Left lung (tissue), 10 donors: Measurements from ENCODE around the gene LRSAM1. TPM values are rescaled to one million over a fixed set of nuclear protein-coding genes. Genes with fewer than 3 reads are reported as not detected.

ENCODE experiments used
- ATAC-seq: fragments of 200-7000 bp; cut with Tn5 transposase; one replicate; pipeline ENCODE4 v1.9.1; 2020; ENCODE audit warnings: moderate library complexity
- DNase-seq, 4 donors: peaks; one replicate each; pipeline ENCODE4 v3.0.0-alpha.2; 2013 to 2020
- H3K27ac ChIP-seq, 2 donors: fragments of 200-600 bp; sonication (generic) in 1 of 2; one replicate each; pipeline versions ENCODE4 v1.5.0 to v1.8.0; 2020 to 2021
- H3K27me3 ChIP-seq, 2 donors: fragments of 200-600 bp; sonication (generic) in 1 of 2; one replicate each; pipeline versions ENCODE4 v1.5.0 to v1.8.0; 2020 to 2021
- H3K36me3 ChIP-seq, 2 donors: fragments of 200-600 bp; sonication (generic) in 1 of 2; one replicate each; pipeline versions ENCODE4 v1.5.0 to v1.8.0; 2020 to 2021
- H3K4me1 ChIP-seq, 2 donors: fragments of 200-600 bp; one replicate each; pipeline ENCODE4 v1.8.0; 2021
- H3K4me3 ChIP-seq, 2 donors: fragments of 200-600 bp; sonication (generic) in 1 of 2; one replicate each; pipeline versions ENCODE4 v1.5.0 to v1.8.0; 2020 to 2021; ENCODE audit warnings: mild to moderate bottlenecking in 1 of 2
- H3K9me3 ChIP-seq, 2 donors: fragments of 200-600 bp; sonication (generic) in 1 of 2; one replicate each; pipeline versions ENCODE4 v1.5.0 to v1.8.0; 2020 to 2021
- CTCF ChIP-seq, 2 donors: fragments of 200-600 bp; sonication (generic) in 1 of 2; IDR thresholded peaks; one replicate each; pipeline versions ENCODE4 v1.5.0 to v1.8.0; 2021; ENCODE audit warnings: antibody characterized with exemption in 2 of 2
- intact Hi-C, 2 donors: fragments of 100-400 bp; cut with DNase I; formaldehyde crosslinking; loops; one replicate each; pipeline versions ENCODE4 v1.11.2 to v1.14.2; 2022
- polyA plus RNA-seq, 6 donors: library from polyadenylated mRNA; unstranded; fragments of 120-200 nt; gene quantifications; one replicate each; pipeline ENCODE4 v1.2.1, GENCODE V29; 2013; ENCODE audit not compliant: insufficient read length in 6 of 6
- total RNA-seq, 2 donors: library from RNA; stranded (reverse); fragmentation: NEBNext Ultra II Directional; extraction: Animal tissue kit (Norgen Biotek cat#: 25700); gene quantifications; one replicate each; pipeline ENCODE4 v1.2.1, GENCODE V29; 2021
- donor health status: DM: no; HTN: yes; CAD: no.
- donor health status: DM: no; HTN: no; CAD: no.

Gene LRSAM1
- total and polyA plus RNA-seq, 8 donors = 16.4 to 24.4 (median 19.4) TPM

- H3K4me3 ChIP-seq = no peak overlapping the region
- intact Hi-C loops = no loop called here
- peaks cover 0 to 98% of the 10 kb centered on the region in 2 donors for H3K36me3 ChIP-seq
- TF ChIP-seq CTCF (IDR thresholded peaks at IDR 0.05) = no peak
- H3K27me3 ChIP-seq = no peaks in the 10 kb centered on the region
- no peaks in the 10 kb centered on the region for H3K9me3 ChIP-seq
- H3K4me1 ChIP-seq = peaks cover 6 to 14% of the 10 kb centered on the region in 2 donors
- no peak for DNase-seq
- no peak for ATAC-seq
- no peak overlapping the region for H3K27ac ChIP-seq
These were observed 41.3 kb downstream of the LRSAM1 start for GRCh38 chr9:127492616-127493015.

GRCh38 chr9:127493592-127494303, 42.4 kb downstream of the LRSAM1 start:
- Histone ChIP-seq H3K27ac (no peak overlapping the region), H3K4me3 (no peak overlapping the region), H3K4me1 (peaks cover 6 to 14% of the 10 kb centered on the region in 2 donors), H3K27me3 (no peaks in the 10 kb centered on the region), H3K36me3 (peaks cover 0 to 99% of the 10 kb centered on the region in 2 donors), H3K9me3 (no peaks in the 10 kb centered on the region)
- TF ChIP-seq CTCF (IDR thresholded peaks at IDR 0.05) = no peak
- no peak for ATAC-seq
- DNase-seq = no peak
- intact Hi-C loops = no loop called here

GRCh38 chr9:127494304-127494702, 43.0 kb downstream of the LRSAM1 start:
- Histone ChIP-seq H3K9me3 (no peaks in the 10 kb centered on the region), H3K36me3 (peaks cover 0 to 99% of the 10 kb centered on the region in 2 donors), H3K4me1 (peaks cover 6 to 14% of the 10 kb centered on the region in 2 donors), H3K27ac (no peak overlapping the region), H3K27me3 (no peaks in the 10 kb centered on the region), H3K4me3 (no peak overlapping the region)
- DNase-seq = no peak
- intact Hi-C loops = no loop called here
- no peak for ATAC-seq
- TF ChIP-seq CTCF (IDR thresholded peaks at IDR 0.05) = no peak

GRCh38 chr9:127495884-127496555, 44.7 kb downstream of the LRSAM1 start:
- peaks cover 0 to 97% of the 10 kb centered on the region in 2 donors for H3K36me3 ChIP-seq
- peaks cover 6 to 14% of the 10 kb centered on the region in 2 donors for H3K4me1 ChIP-seq
- peak overlapping the region in 1 of 2 donors; percentile 35 for H3K27ac ChIP-seq
- H3K27me3 ChIP-seq = no peaks in the 10 kb centered on the region
- H3K9me3 ChIP-seq = no peaks in the 10 kb centered on the region
- no peak overlapping the region for H3K4me3 ChIP-seq
- intact Hi-C loops = no loop called here
- DNase-seq = no peak
- no peak for ATAC-seq
- TF ChIP-seq CTCF (IDR thresholded peaks at IDR 0.05) = no peak

GRCh38 chr9:127496974-127497373, 45.7 kb downstream of the LRSAM1 start:
- Histone ChIP-seq H3K4me3 (no peak overlapping the region), H3K27me3 (no peaks in the 10 kb centered on the region), H3K36me3 (peaks cover 0 to 97% of the 10 kb centered on the region in 2 donors), H3K9me3 (no peaks in the 10 kb centered on the region), H3K27ac (no peak overlapping the region), H3K4me1 (peaks cover 6 to 14% of the 10 kb centered on the region in 2 donors)
- ATAC-seq (no peak), DNase-seq (no peak)
- TF ChIP-seq CTCF (IDR thresholded peaks at IDR 0.05) = no peak
- intact Hi-C loops = no loop called here
